Heart right ventricle (tissue), 16 donors: ENCODE data around the gene HP. TPM values are rescaled to one million over a fixed set of nuclear protein-coding genes. Genes with fewer than 3 reads are reported as not detected.

ENCODE experiments used
- ATAC-seq, 8 donors: fragments of 200-7000 bp; cut with Tn5 transposase; one replicate each; pipeline ENCODE4 v1.9.1; 2020; ENCODE audit warnings: mild to moderate bottlenecking in 8 of 8, moderate library complexity in 8 of 8, moderate number of reproducible peaks in 1 of 8
- DNase-seq, 2 donors: peaks; one replicate each; pipeline ENCODE4 v3.0.0-alpha.2; 2020
- H3K27ac ChIP-seq, 10 donors: fragments of 200-600 bp; sonication (generic) in 2 of 10; one replicate each; pipeline versions ENCODE4 v1.5.0 to v1.8.0; 2020 to 2022; ENCODE audit warnings: mild to moderate bottlenecking in 3 of 10
- H3K27me3 ChIP-seq, 7 donors: fragments of 200-600 bp; one replicate each; pipeline ENCODE4 v1.8.0; 2021 to 2022; ENCODE audit warnings: mild to moderate bottlenecking in 2 of 7
- H3K36me3 ChIP-seq, 9 donors: fragments of 200-600 bp; sonication (generic) in 1 of 9; one replicate each; pipeline versions ENCODE4 v1.5.0 to v1.8.0; 2020 to 2022; ENCODE audit warnings: mild to moderate bottlenecking in 2 of 9
- H3K4me1 ChIP-seq, 9 donors: fragments of 200-600 bp; sonication (generic) in 1 of 9; one replicate each; pipeline versions ENCODE4 v1.5.0 to v1.8.0; 2020 to 2022; ENCODE audit warnings: mild to moderate bottlenecking in 4 of 9
- H3K4me3 ChIP-seq, 10 donors: fragments of 200-600 bp; sonication (generic) in 2 of 10; one replicate each; pipeline versions ENCODE4 v1.5.0 to v1.8.0; 2020 to 2022; ENCODE audit warnings: mild to moderate bottlenecking in 7 of 10, moderate library complexity in 2 of 10
- H3K9me3 ChIP-seq, 11 donors: fragments of 200-600 bp in 10 of 11; sonication (generic) in 2 of 11; one replicate each; pipeline versions ENCODE4 v1.5.0 to v1.8.0; 2013 to 2022; ENCODE audit warnings: mild to moderate bottlenecking in 2 of 11, control low read depth in 1 of 11, moderate library complexity in 1 of 11
- WGBS, 2 donors: extraction: QIAGEN DNeasy Blood & Tissue Kit; methylation state at CpG; one replicate each; pipeline ENCODE4 v1.1.7; 2013; ENCODE audit warnings: inconsistent platforms in 1 of 2; 5-methylcytosine and 5-hydroxymethylcytosine counted together
- intact Hi-C, 10 donors: fragments of 100-400 bp; cut with DNase I; formaldehyde crosslinking; loops; one replicate each; pipeline versions ENCODE4 v1.11.1 to v1.14.2; 2022
- polyA plus RNA-seq, 2 donors: library from polyadenylated mRNA; stranded (reverse); fragments of 200-250 nt; gene quantifications; one replicate each; pipeline ENCODE4 v1.2.3, GENCODE V29; 2013
- total RNA-seq, 10 donors: library from RNA; stranded (reverse); fragmentation: NEBNext Ultra II Directional in 3 of 10; extraction: Animal tissue kit (Norgen Biotek cat#: 25700) in 3 of 10; gene quantifications; one replicate each; pipeline versions ENCODE4 v1.2.1 to v1.2.4, GENCODE V29; 2021 to 2023
- TF ChIP-seq, protein P1 (sequence below), 9 donors: fragments of 200-600 bp; sonication (generic) in 2 of 9; IDR thresholded peaks; one replicate each; pipeline versions ENCODE4 v1.5.0 to v1.8.0; 2021 to 2022; ENCODE audit warnings: antibody characterized with exemption in 9 of 9, mild to moderate bottlenecking in 5 of 9, moderate library complexity in 1 of 9
- donor health status: Arrhythmogenic right ventricular cardiomyopathy.
- donor health status: ischemic (EF 13 %, LVEDD 7.1; RV severe dilation, severe dysfunction).
- donor health status: healthy with polysubstance abuse.
- donor health status: DM: no; HTN: yes; CAD: no.
- donor health status: DM: no; HTN: no; CAD: no.
- donor health status: ischemic (EF 25% LVEDD 6.9; RV normal size, moderate dysfunction).
- donor health status: ischemic (EF 25% LVEDD 5.7; RV mildly dilated, moderate dysfunction).
- donor health status: healthy.
- donor health status: DM: yes; HTN: yes; CAD: no.
- donor health status: Ischemic cardiomyopathy.
- donor health status: ischemic (EF 35%, LVEDD 5.7; RV mildly dilated, moderate dysfunction).
- donor health status: nonischemic (EF 11% LVEDD 7.7; RV severe dilation, severe dysfunction).
- donor health status: DM: yes; HTN: yes; CAD: no.
- donor health status: PGD.
- donor health status: ischemic (EF 29% LVEDD 5.4; RV normal size, mild dysfunction).
- donor health status: nonischemic (EF 23%, LVEDD 6.1; RV moderate dilation, normal function).

The HP gene
- total and polyA plus RNA-seq, 12 donors: 0.47 to 26.6 (median 5.0) TPM

DNA sequence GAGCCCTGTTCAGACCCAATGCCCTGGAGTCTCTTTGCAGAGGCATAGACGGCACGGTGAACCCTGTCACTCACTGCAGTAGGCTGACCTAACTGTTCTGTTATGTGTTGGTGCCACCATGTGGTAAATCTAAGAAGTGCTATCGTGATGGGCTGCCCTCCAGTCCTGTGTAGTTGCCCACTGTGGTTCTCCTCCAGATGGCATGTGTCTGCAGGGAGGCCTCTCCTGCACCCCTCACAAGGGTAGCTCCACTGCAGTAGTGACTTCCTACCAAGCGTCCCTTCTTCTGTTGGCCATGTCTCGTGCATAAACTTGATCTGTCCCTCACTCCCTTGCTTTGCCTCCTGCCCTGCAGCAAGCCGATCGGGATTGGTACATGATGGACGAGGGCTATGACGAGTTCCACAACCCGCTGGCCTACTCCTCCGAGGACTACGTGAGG, 45.1 kb downstream of the HP start:
- Histone ChIP-seq H3K9me3 (no peaks in the 10 kb centered on the region), H3K27me3 (no peaks in the 10 kb centered on the region), H3K27ac (no peak overlapping the region), H3K4me3 (no peak overlapping the region), H3K4me1 (peaks cover 0 to 16% (median 12%) of the 10 kb centered on the region in 9 donors), H3K36me3 (peaks cover 8 to 86% (median 75%) of the 10 kb centered on the region in 9 donors)
- WGBS, 2 donors: 66 to 69% methylated on average over 12 of the region's 12 CpGs
- intact Hi-C loops: loop anchor here in 6 of 10 donors (1.0 to 10.0 kb wide), 5 partner anchors 32 to 215 kb away; partner anchors contain the start of gene ZNF821 (in 1 of the 6)
- TF ChIP-seq, protein P1, sequence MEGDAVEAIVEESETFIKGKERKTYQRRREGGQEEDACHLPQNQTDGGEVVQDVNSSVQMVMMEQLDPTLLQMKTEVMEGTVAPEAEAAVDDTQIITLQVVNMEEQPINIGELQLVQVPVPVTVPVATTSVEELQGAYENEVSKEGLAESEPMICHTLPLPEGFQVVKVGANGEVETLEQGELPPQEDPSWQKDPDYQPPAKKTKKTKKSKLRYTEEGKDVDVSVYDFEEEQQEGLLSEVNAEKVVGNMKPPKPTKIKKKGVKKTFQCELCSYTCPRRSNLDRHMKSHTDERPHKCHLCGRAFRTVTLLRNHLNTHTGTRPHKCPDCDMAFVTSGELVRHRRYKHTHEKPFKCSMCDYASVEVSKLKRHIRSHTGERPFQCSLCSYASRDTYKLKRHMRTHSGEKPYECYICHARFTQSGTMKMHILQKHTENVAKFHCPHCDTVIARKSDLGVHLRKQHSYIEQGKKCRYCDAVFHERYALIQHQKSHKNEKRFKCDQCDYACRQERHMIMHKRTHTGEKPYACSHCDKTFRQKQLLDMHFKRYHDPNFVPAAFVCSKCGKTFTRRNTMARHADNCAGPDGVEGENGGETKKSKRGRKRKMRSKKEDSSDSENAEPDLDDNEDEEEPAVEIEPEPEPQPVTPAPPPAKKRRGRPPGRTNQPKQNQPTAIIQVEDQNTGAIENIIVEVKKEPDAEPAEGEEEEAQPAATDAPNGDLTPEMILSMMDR (IDR thresholded peaks at IDR 0.05): peak; percentile 13 to 68 (median 60)
- DNase-seq (peak in 1 of 2 donors; percentile 34), ATAC-seq (peak; percentile 40 to 90 (median 81))

DNA sequence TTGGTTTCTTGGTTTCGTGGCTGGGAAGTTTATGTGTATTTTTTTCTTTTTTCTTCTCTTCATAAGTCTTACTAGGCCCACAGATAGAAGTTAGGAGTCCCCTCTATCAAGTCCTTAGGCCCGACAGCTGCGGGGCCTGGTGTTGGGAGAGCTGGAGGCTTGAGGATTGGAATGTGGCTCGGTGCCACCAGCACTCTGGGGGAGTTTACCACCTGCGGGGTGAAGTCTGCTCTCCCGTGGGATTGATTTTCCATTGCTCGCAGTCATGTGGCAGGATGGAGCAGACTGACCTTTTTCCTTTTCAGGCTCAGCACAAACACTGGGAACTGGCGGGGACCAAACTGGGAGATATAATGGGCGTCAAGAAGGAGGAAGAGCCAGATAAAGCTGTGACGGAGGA, 46.9 kb downstream of the HP start:
- WGBS, 2 donors: 49 to 55% methylated on average over 10 of the region's 10 CpGs
- no peaks in the 10 kb centered on the region for H3K4me1 ChIP-seq
- no peaks in the 10 kb centered on the region for H3K9me3 ChIP-seq
- H3K27ac ChIP-seq: no peak overlapping the region
- H3K4me3 ChIP-seq: no peak overlapping the region
- intact Hi-C loops: loop anchor here in 3 of 10 donors (2.0 to 5.0 kb wide), 2 partner anchors 34 kb away; no protein-coding TSS in a partner anchor
- H3K36me3 ChIP-seq: peaks cover 13 to 100% (median 93%) of the 10 kb centered on the region in 9 donors
- ATAC-seq (no peak), DNase-seq (no peak)
- TF ChIP-seq, protein P1 (IDR thresholded peaks at IDR 0.05): no peak
- H3K27me3 ChIP-seq: no peaks in the 10 kb centered on the region

DNA sequence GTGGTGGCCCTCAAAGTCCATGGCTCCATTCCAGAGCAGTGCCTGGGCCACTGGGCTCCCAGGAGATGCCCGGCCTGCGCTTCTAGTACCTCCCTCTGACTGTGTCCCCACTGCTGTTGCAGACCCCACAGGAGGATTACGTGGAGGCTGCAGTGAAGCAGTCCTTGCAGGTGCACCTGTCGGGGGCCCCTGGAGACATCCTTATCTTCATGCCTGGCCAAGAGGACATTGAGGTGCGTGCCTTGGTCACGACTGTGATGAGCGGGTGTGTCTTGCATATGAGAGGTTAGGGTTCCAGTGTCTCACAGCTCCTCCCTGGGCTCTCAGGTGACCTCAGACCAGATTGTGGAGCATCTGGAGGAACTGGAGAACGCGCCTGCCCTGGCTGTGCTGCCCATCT, 50.6 kb downstream of the HP start:
- Histone ChIP-seq H3K36me3 (peaks cover 12 to 100% (median 100%) of the 10 kb centered on the region in 9 donors), H3K9me3 (no peaks in the 10 kb centered on the region), H3K4me1 (no peaks in the 10 kb centered on the region), H3K27me3 (no peaks in the 10 kb centered on the region), H3K27ac (no peak overlapping the region), H3K4me3 (no peak overlapping the region)
- DNase-seq (no peak), ATAC-seq (no peak)
- TF ChIP-seq, protein P1 (IDR thresholded peaks at IDR 0.05): no peak
- intact Hi-C loops: loop anchor here in 2 of 10 donors (5.0 kb wide), 1 partner anchor 38 kb away; no protein-coding TSS in a partner anchor
- 92 to 97% methylated on average over 9 of the region's 9 CpGs for WGBS, 2 donors

DNA sequence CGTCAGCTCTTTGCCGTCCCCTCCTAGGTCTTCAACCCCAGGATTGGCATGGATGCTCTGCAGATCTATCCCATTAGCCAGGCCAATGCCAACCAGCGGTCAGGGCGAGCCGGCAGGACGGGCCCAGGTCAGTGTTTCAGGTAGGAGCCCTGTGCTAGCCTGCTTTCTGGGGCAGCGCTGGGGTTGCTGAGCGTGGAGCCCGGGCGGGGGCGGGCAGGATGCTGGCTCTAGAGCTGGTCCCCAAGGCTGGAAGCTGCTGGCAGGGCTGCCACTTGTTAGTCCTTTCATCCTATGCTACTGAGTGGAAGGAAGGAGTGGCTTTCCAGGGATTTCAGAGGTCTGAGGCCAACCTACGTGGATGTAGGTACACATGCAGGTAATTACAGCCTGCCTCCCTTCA, 51.7 kb downstream of the HP start:
- Histone ChIP-seq H3K9me3 (no peaks in the 10 kb centered on the region), H3K36me3 (peaks cover 10 to 100% (median 100%) of the 10 kb centered on the region in 9 donors), H3K4me3 (no peak overlapping the region), H3K4me1 (no peaks in the 10 kb centered on the region), H3K27ac (no peak overlapping the region), H3K27me3 (no peaks in the 10 kb centered on the region)
- WGBS, 2 donors: 98 to 99% methylated on average over 12 of the region's 12 CpGs
- no peak for DNase-seq
- intact Hi-C loops: no loop called here
- TF ChIP-seq, protein P1 (IDR thresholded peaks at IDR 0.05): no peak
- no peak for ATAC-seq
